Measurements from ENCODE around the gene CCT6A.
"Not testable (repeated sequence)": the region's sequence is repeated elsewhere in the genome, so short reads cannot be mapped to it uniquely, and the experiment has no call there.

CCT6A gene, protein sequence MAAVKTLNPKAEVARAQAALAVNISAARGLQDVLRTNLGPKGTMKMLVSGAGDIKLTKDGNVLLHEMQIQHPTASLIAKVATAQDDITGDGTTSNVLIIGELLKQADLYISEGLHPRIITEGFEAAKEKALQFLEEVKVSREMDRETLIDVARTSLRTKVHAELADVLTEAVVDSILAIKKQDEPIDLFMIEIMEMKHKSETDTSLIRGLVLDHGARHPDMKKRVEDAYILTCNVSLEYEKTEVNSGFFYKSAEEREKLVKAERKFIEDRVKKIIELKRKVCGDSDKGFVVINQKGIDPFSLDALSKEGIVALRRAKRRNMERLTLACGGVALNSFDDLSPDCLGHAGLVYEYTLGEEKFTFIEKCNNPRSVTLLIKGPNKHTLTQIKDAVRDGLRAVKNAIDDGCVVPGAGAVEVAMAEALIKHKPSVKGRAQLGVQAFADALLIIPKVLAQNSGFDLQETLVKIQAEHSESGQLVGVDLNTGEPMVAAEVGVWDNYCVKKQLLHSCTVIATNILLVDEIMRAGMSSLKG

GRCh38 chr7:56051339-56052191 lies at the start of gene CCT6A, which contains the start of gene PSPH:
TSS of gene CCT6A (plus strand) at chr7:56051765. CDS start at chr7:56051849, 84 bp downstream.
TSS of gene PSPH (minus strand) at chr7:56051444. CDS start at chr7:56021212, 30,232 bp downstream.
- peak; percentile 98 for DNase-seq (ENCODE audit: low read depth)

DNA sequence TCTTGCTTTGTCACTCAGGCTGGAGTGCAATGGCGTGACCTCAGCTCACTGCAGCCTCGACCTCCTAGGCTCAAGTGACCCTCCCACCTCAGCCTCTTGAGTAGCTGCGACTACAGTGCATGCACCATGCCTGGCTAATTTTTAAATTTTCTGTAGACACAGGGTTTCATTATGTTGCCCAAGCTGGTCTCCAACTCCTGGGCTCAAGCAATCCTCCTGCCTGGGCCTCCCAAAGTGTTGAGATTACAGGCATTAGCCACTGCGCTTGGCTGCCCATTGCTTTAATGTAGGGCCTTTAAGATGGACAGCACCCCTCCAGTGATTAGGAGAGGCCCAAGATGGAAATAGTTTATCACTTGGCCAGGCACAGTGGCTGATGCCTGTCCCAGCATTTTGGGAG lies 47.8 kb upstream of the CCT6A start:
- DNase-seq (ENCODE audit: low read depth), result no peak

GRCh38 chr7:56007167-56007652 lies 44.4 kb upstream of the CCT6A start:
- no peak for DNase-seq (ENCODE audit: low read depth)

GRCh38 chr7:56007891-56008290 lies 43.7 kb upstream of the CCT6A start:
- DNase-seq (ENCODE audit: low read depth), result no peak

- no peak for DNase-seq (ENCODE audit: low read depth)
Measured at GRCh38 chr7:56009695-56010094, 41.9 kb upstream of the CCT6A start.

DNA sequence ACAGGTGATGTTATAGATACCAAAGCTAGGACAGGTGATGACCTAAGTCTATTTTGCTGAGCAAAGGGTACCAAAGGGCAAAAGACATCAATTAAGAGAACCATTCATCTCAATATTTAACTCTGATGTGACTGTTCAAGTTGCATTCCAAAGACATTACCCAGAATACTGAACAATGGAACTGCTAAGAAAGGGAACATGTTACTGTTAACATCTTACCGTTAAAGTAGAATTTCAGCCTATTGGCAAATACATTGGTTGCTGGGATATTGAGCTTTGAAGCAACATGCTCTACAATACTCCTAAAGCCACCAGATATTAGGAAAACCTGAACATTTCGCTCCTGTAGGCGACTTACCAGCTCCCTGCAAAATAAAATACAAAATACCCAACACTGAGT lies 34.5 kb upstream of the CCT6A start:
- DNase-seq (ENCODE audit: low read depth), result not testable (repeated sequence)

DNA sequence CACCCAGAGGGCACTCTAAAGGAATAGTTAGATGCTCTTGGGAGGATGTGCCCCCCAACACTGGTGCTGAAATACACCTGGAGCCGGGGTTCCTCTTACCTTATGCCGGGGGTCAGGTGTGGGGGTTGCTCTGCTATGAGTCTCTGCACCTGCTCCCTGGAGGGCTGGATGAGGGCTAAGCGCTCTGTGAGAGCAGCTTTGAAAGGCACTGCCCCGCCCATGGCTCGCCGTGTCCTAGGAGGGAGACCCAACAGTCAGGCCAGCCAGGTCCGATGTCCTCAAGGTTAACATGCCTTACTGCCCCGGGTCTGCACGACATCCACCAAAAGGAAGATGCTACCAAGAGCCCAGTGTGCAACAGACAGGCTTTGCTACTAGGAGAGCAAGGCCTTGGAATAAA lies 32.1 kb upstream of the CCT6A start:
- DNase-seq (ENCODE audit: low read depth), result no peak

- DNase-seq (ENCODE audit: low read depth), result no peak
Measured at GRCh38 chr7:56023500-56023899, 28.1 kb upstream of the CCT6A start.

DNA sequence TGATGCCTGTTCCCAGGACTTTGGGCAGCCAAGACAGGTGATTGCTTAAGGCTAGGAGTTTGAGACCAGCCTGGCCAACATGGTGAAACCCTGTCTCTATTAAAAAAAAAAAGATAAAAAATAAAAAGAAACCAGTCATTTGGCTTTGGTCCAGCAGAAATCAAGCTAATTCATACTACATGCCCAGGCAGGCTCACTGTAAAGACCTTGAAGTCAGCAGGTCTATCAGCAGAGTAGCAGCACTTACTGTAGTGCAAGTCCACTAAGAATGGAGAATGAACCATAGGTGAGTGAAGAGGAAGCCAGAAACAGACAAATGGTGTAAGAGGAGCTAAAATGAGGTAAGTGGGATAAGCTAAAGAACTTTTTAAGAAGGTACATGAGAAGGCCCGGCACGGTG lies 25.0 kb upstream of the CCT6A start:
- no peak for DNase-seq (ENCODE audit: low read depth)

- DNase-seq (ENCODE audit: low read depth), result no peak
Measured at GRCh38 chr7:56028942-56029630, 22.5 kb upstream of the CCT6A start.

DNA sequence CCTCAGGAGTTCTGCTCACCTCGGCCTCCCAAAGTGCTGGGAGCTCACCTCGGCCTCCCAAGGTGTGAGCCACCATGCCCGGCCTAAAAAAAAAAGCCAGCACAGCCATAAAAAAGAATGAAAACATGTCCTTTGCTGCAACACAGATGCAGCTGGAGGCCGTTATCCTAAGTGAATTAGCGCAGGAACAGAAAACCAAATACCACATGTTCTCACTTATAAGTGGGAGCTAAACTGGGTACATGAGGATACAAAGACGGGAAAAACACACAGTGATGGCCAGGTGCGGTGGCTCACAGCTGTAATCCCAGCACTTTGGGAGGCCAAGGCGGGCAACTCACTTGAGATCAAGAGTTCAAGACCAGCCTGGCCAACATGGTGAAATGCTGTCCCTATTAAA lies 21.2 kb upstream of the CCT6A start:
- DNase-seq (ENCODE audit: low read depth), result no peak

GRCh38 chr7:56031556-56031955 lies 20.0 kb upstream of the CCT6A start:
- DNase-seq (ENCODE audit: low read depth), result not testable (repeated sequence)

GRCh38 chr7:56032578-56032977 lies 19.0 kb upstream of the CCT6A start:
- not testable (repeated sequence) for DNase-seq (ENCODE audit: low read depth)

GRCh38 chr7:56033671-56034432 lies 17.7 kb upstream of the CCT6A start:
- DNase-seq (ENCODE audit: low read depth), result no peak

DNA sequence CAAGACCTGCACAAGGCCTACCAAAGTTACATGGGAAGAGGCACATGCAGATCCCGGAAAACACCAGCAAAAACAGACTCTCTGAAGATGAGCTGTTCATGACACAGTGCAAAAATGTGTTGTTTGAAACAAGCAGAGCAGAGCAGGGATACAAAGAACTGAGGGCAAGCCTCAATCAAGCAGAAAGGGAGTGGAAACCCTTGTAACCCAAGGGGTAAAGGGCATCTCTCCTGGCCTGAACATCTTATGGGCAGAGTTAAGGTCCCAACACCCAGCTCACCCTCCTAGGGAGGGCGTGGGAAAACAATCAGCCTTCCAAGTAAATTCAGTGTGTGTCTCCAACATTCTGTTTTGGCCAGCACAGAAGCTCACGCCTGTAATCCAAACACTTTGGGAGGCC lies 10.8 kb upstream of the CCT6A start:
- no peak for DNase-seq (ENCODE audit: low read depth)

DNA sequence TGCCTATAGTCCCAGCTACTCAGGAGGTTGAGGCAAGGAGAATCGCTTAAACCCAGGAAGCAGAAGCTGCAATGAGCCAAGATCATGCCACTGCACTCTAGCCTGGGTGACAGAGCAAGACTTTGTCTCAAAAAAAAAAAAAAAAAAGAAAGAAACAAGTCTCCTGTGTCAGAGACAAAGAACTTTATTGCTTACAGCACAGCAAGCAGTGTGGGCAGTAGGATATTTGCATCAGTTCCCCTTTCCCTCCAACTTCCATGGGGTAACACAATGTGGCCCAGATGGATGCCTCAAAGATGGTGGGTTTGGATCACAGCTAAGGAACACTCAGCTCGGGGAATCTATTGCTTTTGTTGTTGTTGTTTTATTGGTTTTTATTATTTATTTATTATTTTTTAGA lies 5.8 kb upstream of the CCT6A start:
- not testable (repeated sequence) for DNase-seq (ENCODE audit: low read depth)

GRCh38 chr7:56046721-56047445 lies 4.7 kb upstream of the CCT6A start:
- peak; percentile 54 for DNase-seq (ENCODE audit: low read depth)

DNA sequence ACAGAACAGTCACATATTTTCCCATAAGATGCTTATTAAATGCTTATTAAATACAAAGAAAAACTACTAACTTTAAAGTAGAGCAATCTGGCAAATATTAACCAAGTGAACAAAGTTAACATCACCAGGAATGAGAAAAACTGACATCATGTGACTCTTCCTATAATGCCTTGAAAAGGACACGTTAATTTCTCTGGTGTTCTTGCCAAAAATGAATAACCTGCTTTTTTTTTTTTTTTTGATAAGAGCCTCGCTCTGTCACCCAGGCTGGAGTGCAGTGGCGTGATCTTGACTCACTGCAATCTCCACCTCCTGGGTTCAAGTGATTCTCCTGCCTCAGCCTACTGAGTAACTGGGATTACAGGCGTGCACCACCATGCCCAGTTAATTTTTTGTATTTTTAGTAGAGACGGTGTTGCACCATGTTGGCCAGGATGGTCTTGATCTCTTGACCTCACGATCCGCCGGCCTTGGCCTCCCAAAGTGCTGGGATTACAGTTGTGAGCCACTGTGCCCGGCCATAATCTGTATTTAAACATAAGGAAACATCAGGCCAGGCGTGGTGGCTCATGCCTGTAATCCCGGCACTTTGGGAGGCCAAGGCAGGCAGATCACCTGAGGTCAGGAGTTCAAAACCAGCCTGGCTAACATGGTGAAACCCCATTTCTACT lies 4.0 kb upstream of the CCT6A start:
- DNase-seq (ENCODE audit: low read depth), result not testable (repeated sequence)

GRCh38 chr7:56048245-56048644 lies 3.3 kb upstream of the CCT6A start:
- DNase-seq (ENCODE audit: low read depth), result no peak

DNA sequence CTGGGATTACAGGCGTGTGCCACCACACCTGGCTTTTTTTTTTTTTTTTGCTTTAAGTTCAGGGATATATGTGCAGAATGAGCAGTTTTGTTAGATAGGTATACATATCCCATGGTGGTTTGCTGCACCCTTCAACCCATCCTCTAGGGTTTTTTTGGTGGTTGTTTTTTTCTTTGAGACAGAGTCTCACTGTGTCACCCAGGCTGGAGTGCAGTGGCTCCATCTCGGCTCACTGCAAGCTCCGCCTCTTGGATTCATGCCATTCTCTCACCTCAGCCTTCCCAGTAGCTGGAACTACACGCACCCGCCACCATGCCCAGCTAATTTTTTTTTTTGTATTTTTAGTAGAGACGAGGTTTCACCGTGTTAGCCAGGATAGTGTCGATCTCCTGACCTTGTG lies 2.8 kb upstream of the CCT6A start:
- DNase-seq (ENCODE audit: low read depth), result not testable (repeated sequence)
